C4-2B (cell line): ENCODE results near the gene SHOX.
"Not testable (repeated sequence)": the region's sequence is repeated elsewhere in the genome, so short reads cannot be mapped to it uniquely, and the experiment has no call there.

ENCODE experiments used
- ZFX ChIP-seq: fragments of 450-650 bp; IDR thresholded peaks from 2 replicates; pipeline ENCODE4 v1.6.1; 2017
- TF ChIP-seq, protein P1 (sequence below): fragments of 450-650 bp; conservative IDR thresholded peaks from 2 replicates; pipeline ENCODE4 v1.5.1; 2017; ENCODE audit warnings: mild to moderate bottlenecking

DNA sequence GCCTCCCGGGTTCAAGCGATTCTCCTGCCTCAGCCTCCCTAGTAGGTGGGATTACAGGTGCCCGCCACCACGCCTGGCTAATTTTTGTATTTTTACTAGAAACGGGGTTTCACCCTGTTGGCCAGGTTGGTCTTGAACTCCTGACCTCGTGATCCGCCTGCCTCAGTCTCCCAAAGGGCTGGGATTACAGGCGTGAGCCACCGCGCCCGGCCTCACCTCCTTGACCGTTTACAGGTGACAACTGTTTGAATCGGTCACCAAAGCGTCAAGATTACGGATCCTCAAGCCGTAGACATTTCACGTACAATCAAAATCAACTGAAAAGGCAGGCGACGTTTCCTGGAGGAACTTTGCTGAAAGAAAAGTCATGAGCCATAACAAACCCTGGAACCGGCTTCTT, 41.3 kb upstream of the SHOX start:
- TF ChIP-seq, protein P1, sequence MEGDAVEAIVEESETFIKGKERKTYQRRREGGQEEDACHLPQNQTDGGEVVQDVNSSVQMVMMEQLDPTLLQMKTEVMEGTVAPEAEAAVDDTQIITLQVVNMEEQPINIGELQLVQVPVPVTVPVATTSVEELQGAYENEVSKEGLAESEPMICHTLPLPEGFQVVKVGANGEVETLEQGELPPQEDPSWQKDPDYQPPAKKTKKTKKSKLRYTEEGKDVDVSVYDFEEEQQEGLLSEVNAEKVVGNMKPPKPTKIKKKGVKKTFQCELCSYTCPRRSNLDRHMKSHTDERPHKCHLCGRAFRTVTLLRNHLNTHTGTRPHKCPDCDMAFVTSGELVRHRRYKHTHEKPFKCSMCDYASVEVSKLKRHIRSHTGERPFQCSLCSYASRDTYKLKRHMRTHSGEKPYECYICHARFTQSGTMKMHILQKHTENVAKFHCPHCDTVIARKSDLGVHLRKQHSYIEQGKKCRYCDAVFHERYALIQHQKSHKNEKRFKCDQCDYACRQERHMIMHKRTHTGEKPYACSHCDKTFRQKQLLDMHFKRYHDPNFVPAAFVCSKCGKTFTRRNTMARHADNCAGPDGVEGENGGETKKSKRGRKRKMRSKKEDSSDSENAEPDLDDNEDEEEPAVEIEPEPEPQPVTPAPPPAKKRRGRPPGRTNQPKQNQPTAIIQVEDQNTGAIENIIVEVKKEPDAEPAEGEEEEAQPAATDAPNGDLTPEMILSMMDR = not testable (repeated sequence)
- TF ChIP-seq ZFX = not testable (repeated sequence)
